Muscle of back (tissue), 11 donors: ENCODE data around the gene MEIS2. TPM values are rescaled to one million over a fixed set of nuclear protein-coding genes. Genes with fewer than 3 reads are reported as not detected.

Experiments
- DNase-seq, 3 donors: peaks; one replicate each; pipeline versions ENCODE4 v3.0.0 to v3.0.0-alpha.2; 2013
- polyA plus RNA-seq, 10 donors: library from polyadenylated mRNA; unstranded; fragments of 120-200 nt; gene quantifications; one replicate each; pipeline ENCODE4 v1.2.1, GENCODE V29; 2013; ENCODE audit not compliant: insufficient read length in 10 of 10

Gene MEIS2
- polyA plus RNA-seq, 10 donors: 8.6 to 21.2 (median 9.8) TPM

DNA sequence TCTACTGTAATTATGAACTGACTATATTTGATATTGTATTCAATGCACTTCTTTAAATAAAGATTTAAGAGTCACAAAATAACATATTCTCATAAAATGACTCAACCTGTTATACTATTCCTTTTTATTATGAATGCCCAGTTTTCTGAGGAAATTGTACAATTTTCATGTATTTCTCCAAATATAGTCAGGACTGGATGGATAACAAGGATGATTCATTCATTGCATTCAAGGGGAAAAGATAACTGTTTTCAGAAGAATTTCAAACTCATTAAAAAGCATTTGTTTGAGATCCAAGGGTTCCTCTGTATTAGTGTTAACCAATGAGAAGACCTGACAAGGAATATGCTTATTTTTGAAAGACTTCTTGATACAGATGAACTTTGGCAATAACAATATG, 163.7 kb downstream of the MEIS2 start:
- DNase-seq: peak in 1 of 3 donors; percentile 13

DNA sequence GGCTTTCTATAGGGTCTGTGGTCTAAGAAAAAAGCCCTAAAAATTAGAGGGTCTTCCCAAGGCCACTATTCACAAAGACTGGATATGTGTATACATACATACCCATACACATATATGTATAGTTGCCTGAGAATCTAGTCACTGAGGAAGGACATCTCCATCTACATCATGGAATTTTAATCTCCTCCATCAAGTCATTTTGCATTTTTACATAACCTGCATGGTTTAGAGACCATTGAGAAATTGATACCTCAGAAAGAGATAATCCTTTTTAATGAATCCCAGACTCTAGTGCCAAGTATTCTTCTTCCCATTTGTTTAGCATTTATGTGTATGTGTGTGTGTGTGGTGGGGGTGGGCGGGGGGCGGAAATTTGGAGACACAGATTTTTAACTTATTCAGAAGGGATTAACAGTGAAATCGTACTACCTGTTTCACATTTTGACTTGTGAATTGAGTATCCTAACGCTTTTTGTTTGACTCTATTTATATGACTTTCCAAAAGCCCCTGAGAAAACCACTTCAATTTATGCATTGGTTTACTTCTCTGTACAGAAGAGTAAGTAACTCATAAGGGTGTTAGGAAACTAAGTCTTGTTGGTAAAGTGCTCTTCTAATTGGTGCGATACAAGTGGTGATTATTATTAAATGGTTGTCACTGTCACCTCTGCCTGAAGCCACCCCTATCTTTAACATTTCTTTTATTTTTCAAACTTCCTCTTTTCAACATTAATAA, 166.9 kb downstream of the MEIS2 start:
- no peak for DNase-seq

GRCh38 chr15:36932070-36932469, 168.3 kb downstream of the MEIS2 start:
- DNase-seq: no peak

DNA sequence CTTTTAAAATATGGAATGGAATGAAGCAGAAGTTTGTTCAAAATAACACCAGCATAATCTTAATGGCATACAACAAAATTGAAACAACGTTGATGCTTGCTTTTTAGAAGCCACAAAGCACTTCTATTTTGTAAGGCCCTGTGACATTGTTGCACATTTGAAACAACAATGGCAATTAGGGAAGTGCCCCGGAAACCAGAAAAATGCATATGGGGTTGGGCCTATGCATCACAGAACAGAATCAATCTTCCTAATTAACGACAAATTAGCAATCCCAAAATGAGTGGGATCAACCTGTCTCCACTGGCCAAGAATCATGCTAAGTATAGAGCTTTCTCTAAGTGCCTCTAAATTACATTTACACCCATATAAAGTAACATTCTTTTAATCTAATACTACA, 168.9 kb downstream of the MEIS2 start:
- DNase-seq: no peak

- DNase-seq: no peak
These were observed 173.9 kb downstream of the MEIS2 start for GRCh38 chr15:36926427-36926825.

DNA sequence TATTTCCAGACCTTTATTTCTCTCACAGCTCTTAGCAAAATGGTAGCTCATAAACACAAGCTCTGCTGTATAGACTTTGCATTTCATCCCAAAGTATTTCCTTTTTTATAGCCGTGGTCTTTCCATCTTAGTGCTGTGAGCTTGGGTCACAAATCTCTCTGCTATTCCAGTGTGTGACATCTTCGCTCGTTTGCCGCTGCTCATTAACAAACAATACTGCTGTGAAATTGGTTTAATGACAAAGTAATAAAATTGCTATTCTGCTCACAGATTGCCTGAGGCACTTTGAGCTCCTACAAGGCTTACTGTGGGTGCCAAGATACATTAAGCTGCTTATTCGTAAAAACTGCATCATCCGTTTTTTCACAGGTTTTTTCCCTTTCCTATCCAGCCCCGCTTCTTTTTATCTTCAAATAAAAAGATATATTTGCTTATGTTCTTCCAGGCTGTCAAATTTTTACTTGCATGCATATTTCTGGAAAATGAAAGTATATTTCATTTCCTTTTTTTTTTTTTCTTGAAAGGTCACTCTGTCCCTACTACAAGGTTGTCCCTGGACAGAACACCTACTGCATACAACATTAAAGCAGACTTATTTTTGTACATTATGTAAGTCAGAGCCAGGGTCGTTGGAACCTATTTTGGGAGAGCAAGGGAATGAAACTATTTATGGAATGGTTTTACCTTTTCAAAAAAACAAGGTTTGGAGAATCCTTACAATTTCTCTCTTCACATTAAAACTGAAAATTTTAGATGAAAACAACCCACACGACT, 174.5 kb downstream of the MEIS2 start:
- no peak for DNase-seq

DNA sequence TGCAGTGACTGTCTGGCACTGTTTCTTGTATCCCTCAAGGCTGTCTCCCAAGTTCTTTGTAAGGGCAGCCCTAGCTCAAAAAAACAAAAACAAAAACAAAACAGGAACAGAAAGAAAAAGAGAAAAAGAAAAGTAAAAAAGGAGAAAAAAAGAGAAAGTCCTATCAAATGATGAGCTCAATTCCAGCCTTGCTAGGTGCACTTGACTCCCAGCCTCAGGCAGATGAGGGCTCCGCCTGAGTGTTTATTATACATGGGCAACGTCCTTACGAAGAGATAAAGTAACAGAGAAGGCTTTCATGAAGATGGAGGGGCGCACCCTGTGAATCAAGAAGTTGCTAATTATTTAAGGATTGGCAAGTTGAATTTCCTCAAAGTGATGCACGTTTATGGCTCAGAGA, 175.3 kb downstream of the MEIS2 start:
- DNase-seq: no peak

DNA sequence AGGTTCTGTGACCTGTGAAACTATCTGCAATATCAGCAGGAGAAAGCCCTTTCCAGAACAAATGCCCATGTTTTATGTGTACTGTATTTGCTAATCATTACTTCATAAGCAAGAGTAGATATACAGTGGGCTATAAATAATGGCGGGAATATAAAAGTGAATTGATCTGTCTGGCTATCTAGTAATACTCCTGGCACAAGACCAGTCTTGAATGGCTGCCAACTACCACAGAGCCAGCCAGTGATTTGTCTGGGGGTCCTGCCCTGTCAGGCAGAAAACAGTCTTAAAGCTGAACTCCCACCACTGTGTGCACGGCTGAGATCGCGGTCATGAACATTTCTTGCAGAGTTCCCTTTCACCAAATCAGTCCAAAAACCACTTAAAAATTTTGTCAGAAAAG, 176.3 kb downstream of the MEIS2 start:
- DNase-seq: no peak

DNA sequence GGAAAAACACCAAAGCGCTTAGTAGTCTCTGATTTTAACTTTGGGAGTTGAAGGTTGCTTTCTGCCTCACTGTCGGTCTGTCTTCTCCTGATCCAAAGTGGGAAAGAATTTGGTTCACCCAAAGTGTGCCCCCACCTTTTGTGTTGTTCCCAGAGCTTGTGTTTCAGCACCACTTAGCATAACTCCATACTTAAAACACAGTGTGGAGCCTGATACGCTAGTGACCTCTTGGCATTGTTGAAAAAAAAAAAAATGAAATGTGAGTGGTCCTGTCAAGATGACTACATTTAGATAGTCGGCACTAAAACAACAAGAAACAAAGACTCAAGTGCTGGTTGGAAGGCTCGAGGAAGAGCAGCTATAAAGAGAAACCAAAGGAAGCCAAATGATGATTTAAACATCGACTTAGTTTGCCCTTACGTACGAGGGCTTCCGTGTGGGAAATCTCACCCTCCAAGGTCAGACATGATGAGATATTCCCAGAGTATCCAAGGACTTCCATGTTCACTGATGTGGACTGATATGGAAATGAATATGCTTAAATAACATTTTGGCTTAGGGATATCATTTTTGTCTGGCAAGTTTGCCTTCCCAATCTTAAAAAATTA, 178.8 kb downstream of the MEIS2 start:
- DNase-seq: no peak

DNA sequence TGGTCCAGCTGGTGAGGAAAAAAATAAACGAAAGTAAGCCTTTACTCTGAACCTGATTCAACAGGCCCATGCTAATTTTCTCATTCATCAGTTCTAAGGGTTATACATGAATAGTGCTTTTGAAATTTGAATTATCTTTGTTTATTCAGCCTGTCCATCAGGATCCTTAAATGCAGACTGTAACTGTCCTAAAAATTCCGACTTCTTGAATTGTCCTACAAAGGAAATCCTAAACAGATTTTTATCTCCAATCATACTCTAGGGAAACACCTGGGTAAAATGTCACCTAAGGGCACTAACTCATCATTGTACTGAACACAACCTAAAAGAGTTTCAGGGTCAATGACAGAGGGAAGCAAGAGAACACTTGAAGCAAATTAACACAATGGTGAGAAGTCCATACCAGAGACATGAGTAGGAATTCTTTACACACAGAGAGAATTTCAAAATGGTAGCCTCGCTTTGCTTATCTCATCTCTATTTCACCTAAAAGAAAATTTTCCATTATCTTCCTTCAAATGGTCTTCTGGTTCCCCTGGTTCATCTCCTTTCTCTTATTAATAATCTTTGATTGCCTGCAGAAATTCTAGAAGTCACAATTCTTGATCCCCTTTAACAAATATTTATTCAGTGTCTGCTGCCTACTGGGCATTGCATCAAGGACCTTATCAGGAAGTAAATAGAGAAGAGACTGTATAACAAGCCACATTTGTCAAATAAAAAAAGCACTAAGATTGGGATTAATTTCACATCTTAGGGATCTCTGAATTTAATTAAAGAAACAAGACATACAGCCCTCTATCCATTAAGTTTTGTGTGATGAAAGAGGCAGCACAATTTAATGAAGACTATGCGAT, 182.7 kb downstream of the MEIS2 start:
- DNase-seq: no peak

- peak in 1 of 3 donors; percentile 34 for DNase-seq
These were observed 185.2 kb downstream of the MEIS2 start for GRCh38 chr15:36914960-36915808.

GRCh38 chr15:36914466-36914865, 185.9 kb downstream of the MEIS2 start:
- no peak for DNase-seq

DNA sequence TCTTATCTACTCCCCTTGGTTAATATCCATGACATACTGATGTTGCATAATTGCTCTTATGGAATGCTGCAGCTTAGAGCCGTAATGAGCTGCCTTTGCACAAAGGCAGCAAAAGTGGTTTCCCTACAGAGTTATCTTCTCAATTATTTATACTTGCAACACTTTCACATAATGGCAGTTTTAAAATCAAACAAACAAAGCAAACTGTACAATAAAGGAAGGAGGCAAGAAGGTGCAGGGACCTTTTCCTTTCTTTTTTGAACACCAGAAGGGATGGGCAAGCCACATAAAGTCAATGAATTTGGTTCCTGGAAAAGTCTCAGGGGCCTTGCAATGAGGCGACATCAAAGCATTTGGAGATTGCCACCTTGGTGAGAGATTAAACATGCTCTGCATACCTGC, 188.0 kb downstream of the MEIS2 start:
- no peak for DNase-seq

DNA sequence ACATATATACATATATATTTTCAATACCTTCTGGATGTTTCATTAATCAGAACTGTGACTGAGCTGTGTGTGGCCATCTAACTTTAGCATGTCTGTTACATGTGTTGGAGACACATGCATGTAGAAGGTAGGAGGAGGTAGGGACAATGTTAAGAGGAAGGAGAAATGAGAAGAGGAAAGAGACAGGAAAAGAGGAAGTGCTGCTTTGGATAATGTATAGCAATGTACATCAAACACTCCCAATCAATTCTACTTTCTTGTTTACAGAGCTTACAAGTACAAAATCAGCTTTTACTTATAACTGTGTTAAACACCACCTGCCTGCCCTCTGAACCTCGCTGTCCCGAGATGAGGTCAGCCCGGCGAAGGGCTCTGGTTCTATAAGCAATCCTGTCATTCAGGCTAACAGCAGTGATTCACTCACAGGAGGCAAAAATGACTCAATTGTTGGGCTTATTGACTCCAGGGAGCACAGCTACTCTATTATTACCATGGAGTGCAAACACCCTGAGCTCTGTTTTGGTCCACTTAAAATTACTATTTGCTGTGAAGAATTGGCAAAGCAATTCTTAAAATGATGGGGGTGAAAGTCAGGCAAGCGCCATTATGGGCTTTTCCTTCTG, 188.9 kb downstream of the MEIS2 start:
- no peak for DNase-seq

DNA sequence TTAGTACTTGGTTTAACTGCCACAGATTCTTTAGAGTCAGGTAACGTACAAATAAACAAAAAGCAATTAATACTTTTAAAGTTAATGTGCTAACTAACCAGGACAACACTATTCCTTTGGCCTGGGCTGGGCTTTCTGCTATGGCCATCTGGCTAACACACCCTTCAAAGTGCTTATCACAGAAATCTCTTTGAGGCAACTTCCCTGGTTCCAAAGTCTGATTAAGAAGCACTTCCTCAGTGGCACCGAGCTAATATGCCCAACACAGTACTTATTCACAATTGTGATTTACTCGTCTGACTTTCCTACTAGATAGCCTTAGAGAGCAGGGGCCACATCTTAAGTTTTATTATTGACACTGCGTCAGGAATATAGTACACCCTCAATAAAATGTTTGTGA, 191.4 kb downstream of the MEIS2 start:
- no peak for DNase-seq

GRCh38 chr15:36907295-36907694, 193.1 kb downstream of the MEIS2 start:
- DNase-seq: no peak

DNA sequence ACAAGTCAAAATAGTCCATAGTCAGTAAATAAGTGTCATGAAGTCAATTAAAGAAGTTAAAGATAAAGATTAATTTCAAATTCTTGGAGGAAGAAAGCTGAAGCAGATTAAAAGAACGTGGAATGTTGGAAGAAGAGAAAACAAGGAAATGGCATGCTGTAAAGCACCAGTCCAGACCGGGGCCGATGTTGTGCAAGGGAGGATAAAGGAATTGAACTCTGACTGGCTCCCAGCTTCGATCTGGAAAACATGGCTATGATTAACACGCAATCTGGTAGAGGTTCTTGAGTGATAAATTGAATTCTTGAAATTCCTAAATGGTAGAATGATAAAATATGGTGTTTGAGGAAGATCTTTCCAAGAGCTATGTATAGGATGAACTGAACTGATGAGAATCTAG, 194.4 kb downstream of the MEIS2 start:
- peak in 1 of 3 donors; percentile 73 for DNase-seq

DNA sequence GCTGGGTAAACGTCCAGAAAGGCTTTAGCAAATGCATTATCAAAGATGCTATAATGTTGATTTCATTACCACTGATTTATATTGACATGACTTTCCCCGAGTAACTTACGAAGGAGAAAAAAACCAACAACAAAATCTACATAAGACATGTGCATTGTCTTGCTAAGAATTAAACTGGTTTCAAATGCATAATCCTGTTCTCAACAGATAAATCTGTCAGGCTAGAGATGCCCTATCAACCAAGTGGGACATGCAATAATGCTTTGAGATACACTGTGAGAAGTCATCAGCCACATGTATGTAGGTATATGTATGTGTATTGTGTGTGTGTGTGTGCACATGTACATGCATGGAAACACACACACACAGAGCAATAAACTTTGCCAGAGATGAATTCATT, 195.6 kb downstream of the MEIS2 start:
- DNase-seq: no peak

- DNase-seq: no peak
These were observed 196.3 kb downstream of the MEIS2 start for GRCh38 chr15:36903922-36904556.

DNA sequence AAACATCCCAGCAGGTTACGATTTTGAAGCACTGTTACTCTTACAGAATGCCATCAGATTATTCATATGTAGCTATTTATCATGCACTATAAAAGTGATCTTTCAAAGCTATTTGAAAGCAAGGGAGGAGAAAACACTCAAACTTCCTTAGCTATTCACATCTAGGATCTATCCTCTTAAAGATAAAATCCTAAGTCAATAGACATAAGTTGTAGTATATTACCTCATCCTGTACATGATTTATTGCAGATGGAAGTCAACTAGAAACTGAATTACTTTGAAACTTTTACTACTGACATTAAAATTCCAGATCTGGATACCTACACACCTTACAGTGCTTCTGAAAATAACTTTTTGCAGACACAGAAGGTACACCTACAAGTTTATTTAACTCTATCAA, 197.2 kb downstream of the MEIS2 start:
- DNase-seq: no peak
